ENCODE measurements around the gene SCRT2.
"Not testable (repeated sequence)": the region's sequence is repeated elsewhere in the genome, so short reads cannot be mapped to it uniquely, and the experiment has no call there.

Gene SCRT2

DNA sequence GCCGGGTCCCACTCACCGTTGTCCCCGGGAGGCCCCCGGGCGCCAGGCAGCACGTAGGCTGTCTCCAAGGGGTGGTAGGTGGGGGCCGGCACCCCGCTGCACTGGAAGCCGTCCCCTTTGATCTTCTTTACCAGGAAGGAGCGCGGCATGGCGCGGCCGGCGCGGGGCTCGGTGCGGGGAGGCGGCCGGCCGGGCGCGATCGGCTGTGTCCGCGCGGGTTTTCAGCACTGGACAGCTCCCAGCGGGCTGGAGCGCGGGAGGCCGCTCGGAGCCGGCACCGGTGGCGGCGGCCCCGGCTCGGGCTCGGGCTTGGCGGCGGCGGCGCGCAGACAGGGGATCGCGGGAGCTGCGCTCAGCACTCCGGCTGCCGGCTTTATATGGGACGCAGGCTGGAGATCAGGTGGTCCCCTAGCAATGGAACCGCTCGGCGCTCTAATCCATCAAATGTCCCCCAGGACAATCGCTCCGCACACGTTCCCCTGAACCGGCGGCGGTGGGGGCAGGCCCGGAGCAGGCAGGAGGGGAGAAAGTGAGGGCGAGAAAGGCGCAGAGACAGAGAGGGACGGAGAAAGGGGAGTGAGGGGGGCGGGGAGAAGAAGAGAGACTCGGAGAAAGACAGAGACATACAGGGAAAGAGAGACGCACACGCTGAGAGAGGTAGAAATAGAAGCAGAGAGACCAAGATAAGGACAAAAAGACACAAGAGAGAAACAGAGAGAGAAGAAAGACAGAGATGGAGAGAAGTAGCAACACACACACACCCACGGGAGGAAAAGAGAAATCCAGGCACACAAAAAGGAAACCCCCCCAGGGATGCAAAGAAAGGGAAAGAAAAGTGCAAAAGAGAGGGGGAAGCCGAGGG is at the start of gene SCRT2:
TSS of gene SCRT2 (minus strand) at position 350 of the 862 bp plus-strand sequence. CDS start at position 149, 201 bp downstream.
- DNase-seq: no peak

- not testable (repeated sequence) for DNase-seq
Observed at GRCh38 chr20:724797-725196, 49.2 kb upstream of the SCRT2 start.

DNA sequence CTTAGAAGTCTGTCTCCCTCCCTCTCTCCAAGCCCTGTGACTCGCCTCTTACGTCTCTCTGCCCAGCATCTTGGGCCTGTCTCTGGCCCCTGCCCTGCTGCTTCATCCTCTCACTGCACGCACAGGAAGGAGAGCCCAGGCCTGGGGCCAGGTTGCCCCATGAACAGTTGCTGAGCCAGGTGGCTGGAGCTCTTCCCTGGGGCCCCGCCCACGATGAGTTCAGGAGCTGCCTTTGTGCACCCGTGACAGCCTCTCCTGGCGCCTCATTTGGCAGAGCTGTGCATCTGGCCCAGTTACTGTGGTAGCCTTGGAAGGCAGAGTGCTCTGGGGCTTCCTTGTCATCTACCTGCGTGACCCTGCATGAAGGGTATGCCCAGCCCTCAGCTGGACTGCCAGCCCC is 48.2 kb upstream of the SCRT2 start:
- no peak for DNase-seq

DNA sequence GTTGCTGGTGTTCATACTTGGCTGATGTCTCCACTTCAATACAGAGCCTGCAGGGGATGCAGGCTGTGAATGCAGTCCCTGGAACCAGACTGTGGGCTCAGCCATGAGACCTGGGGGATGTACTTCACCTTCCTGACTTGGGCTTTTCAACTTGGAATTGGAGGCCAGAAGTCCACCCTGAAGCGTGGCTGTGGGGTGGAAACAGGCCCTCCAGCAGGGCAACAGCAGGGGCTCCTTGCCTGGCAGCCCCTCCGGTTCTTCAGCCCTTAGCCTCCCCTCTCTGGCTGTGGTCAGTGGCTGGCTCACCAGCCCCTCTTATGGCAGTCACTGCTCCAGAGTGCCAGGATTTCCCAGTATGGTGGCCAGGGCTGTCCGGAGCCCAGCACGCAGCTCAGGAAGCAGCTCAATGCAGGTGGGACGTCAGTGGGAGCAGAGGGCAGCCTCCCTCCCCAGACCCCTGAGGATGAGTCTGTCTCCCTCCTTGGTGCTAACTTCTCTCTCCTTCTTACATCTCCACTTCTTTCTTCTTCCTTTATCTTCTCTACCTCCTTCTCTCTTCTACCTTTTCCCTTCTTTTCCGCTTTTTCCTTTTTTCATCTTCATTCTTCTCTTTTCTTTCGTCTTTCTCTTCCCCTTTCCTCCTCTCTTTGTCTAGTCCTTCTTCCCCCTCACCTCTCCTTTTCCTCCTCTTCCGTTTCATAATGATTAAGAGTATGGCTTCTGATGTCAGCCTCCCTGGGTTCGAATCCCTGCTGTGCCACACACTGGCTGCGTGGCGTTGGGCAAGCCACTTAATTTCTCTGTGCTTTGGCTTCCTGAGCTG is 47.4 kb upstream of the SCRT2 start:
- no peak for DNase-seq

DNA sequence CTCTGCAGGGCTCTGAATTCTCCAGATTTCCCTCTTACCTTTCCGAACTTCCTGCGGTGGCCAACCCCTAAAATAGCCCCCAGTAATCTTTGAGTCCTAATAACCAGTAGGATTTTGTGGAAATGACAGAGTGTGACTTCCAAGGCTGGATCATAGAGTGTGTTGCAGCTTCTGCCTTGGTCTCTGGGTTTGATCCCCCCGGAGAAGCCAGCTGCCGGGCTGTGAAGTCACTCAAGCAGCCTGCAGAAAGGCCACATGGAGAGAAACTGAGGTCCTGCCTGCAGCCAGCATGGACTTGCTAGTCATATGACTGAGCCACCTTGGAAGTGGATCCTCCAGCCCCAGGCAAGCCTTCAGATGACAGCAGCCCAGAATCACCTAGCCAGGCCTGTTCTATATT is 46.3 kb upstream of the SCRT2 start:
- DNase-seq: no peak

DNA sequence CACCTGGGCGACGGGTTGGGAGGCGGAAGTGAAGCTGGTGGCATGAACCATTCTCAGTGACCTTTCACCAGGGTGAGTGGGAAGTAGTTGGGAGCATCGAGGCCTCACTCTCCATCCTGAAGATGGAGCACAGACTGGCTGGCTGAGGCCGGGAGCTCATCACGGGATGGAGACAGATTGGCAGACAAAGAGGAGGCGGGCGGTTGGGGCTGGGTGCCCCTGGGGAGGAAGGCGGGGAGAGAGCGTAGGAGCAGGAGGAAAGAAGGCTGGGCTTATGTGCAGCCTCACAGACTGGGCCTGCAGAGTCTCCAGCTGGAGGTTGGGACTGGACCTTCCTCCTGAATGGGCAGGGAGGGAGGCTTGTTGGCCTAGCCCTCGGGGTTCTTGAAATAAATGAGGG is 44.2 kb upstream of the SCRT2 start:
- no peak for DNase-seq

- DNase-seq: no peak
Observed at GRCh38 chr20:719068-719467, 43.5 kb upstream of the SCRT2 start.

- DNase-seq: no peak
Observed at GRCh38 chr20:717832-718231, 42.2 kb upstream of the SCRT2 start.

DNA sequence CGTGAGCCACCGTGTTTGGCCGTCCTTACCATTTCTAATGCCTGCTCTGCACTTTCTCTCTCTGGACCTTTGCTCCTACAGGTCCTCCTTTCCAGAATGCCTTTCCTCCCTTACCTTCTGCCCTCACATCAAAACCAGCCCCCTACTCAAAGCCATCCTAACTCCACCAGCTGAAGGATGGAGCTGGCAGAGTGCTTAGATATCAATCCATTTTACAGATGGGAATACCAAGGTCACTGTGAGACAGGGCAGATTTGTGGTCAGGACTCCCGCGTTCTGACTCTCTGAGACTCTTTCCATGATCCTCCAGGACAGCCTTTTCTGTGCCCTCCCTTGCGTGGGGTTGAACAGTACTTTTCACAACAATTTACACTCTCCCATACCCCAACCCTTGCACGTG is 41.7 kb upstream of the SCRT2 start:
- no peak for DNase-seq

- no peak for DNase-seq
Observed at GRCh38 chr20:714453-714852, 38.9 kb upstream of the SCRT2 start.

DNA sequence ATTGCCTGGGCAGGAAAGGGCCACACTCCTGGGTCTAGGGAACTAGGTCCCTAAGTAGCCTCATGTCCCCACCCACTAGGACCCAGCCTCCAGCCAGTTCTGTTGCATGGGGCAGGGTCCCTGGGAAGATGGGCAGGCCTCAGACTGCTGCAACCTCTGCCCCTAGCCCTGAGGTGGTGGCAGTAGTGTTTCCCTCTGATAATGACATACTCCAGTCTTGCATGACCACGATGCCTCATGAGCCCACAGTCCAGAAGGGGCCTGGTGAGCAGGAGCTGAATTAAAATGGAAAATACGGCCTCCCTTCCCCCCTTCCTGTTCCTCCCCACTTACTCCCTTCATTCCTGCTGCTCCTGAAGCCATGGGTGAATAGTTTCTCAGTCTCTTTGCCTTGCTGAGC is 36.0 kb upstream of the SCRT2 start:
- no peak for DNase-seq

GRCh38 chr20:710780-711450 is 35.3 kb upstream of the SCRT2 start:
- no peak for DNase-seq

- DNase-seq: no peak
Observed at GRCh38 chr20:709991-710779, 34.6 kb upstream of the SCRT2 start.

DNA sequence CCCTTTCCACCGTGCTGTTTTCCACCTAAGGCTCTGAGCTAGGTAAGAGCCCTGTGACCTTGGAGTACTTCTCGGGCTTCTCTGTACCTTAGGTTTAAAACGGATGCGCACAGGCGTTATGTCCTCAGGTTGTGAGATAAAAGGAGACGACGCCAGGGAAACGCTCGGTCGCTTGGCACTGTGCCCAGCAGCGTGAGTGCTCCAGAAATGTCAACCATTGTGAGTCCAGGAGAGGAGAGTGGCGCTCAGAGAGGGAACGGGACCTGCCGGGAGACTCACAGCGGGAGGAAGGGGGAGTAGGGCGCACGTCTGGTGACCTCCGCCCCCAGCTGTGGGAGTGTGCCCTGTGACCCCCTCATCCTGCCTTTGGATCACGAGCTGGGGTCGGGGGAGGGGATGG is 33.8 kb upstream of the SCRT2 start:
- DNase-seq: no peak

- DNase-seq: no peak
Observed at GRCh38 chr20:708956-709355, 33.4 kb upstream of the SCRT2 start.

DNA sequence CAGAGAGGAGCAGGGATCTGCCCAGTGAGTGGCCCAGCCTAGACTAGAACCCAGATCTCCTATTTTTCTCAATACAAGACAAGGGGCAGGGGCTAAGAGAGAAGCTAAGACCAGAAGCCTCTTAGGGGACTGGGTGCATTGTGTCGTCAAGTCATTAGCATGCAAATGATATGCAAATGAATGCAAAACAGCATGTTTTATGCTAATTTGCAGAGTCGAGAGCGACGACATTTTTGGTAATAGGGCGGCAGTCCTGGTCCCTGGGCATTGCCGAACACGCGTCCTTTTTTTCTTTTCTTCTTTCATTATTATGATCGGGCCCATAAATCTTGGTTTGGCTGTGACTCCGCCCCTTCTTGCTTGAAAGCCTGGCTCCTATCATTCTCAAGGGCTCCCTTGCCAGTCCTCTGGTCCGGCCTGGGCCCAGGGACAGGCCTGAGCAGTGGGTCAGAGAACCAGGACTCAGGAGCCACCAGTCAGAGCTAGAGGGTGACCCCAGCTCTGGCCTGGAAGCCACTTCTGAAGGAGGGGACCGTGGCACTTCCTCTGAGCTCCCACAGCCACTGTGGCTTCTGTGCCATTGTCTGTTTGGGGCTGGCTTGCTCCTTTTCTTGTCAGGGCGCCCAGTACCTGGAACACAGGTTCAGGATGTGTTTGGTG is 32.0 kb upstream of the SCRT2 start:
- DNase-seq: no peak

DNA sequence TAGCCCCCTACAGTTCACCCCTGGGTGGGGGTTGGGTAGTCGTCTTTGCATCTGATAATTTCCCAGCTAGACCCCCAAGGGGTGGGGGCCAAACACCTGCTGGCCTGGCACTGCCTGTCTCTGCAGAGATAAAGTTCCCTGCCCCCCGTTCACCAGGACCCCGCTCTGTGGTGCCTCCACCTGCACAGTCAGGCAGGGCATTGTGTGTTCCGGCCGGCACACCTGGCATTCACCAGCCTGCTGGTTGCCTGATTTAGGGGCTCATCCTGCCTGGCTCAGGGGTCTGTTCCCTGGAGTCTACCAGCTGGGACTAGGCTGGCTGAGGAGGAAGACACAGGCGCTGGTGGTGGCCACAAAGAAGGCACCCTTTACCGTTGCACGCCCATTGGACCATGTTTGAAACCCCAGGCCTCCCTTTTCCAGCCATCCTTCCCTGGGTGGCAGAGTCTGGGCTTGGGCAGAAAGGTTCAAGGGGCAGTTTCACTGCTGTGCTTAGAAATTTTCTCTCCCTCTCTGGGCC is 30.8 kb upstream of the SCRT2 start:
- DNase-seq: no peak

GRCh38 chr20:704726-705125 is 29.1 kb upstream of the SCRT2 start:
- DNase-seq: no peak

- DNase-seq: no peak
Observed at GRCh38 chr20:703426-703825, 27.8 kb upstream of the SCRT2 start.

- DNase-seq: no peak
Observed at GRCh38 chr20:703006-703405, 27.4 kb upstream of the SCRT2 start.

- DNase-seq: no peak
Observed at GRCh38 chr20:701401-702129, 26.0 kb upstream of the SCRT2 start.

Data from NCI-H2107 (cell line).